Activated CD4-positive, CD25-positive, alpha-beta regulatory T cell treated with anti-CD3 and anti-CD28 coated beads, Interleukin-2, amount 50 U/mL, for 72 hours (primary cell): ENCODE results near the gene MORC1.

ENCODE experiments used
- DNase-seq: peaks from one replicate; pipeline ENCODE4 v3.0.0; 2021

MORC1 gene

GRCh38 chr3:109026821-109027220 is 91.1 kb downstream of the MORC1 start:
- DNase-seq, result no peak

- no peak for DNase-seq
Observed at GRCh38 chr3:109025896-109026295, 92.0 kb downstream of the MORC1 start.

DNA sequence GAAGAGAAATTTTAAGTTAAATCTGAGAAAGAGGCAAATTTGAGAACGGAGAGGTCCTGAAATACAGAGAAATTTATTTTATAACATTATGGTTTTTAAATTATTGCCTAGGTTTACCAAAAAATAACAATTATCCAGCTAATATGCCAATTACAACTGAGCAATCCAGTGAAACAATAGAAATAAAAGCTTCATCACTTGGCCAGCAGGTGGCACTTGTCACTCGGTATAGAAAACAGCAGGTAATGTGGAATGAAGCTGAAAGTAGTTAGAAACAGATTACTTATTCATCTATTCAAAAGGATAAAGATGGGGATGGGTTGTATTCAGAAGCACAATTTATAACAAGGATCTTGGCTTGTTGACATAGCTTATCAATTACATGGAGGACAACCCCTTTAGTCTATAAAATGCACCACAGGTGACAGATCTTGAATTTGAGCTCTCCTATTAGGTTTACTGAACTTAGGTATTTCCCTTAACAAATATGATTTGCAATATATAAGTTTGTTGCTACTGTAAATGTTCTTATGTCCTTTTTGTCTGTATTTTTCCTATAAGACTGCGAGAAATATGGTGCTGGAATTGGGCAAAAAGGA is 94.2 kb downstream of the MORC1 start:
- no peak for DNase-seq

DNA sequence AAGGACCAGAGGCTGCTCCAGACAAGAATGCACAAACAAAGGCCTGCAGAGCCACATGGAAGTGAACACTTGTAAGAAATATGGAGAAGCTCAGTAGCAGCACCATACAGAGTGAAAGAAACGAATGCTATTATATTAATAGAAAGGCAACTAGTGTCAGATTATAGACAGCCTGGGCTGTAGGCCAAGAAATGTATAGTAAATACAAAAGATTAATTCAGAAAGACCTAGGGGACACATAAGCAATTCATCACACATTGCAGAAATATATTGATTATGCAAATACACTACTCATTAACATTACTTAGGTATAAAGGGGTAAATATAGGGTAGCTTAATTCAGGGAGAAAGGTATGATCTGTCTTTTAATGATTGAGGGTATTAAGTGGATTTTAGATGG is 94.8 kb downstream of the MORC1 start:
- no peak for DNase-seq

- DNase-seq, result no peak
Observed at GRCh38 chr3:109021556-109021955, 96.4 kb downstream of the MORC1 start.

DNA sequence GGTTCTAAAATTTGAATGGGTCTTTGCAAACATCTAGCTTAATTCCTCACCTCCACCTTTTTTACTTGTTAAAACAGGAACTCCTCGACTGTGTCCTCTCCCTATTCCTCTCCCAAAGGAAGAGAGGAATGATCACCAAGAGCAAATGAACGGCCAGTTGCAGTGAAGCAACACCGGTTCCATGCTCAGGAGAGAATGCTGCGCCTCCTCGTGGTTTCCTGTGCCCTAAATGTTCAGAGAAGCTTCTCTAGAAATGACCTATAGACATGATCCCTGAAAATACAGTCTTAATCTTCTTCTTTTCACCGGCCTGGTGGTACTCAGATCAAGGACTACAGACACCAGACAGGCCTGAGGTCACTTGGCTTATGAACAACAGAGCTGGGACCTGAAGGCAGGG is 99.1 kb downstream of the MORC1 start:
- no peak for DNase-seq

GRCh38 chr3:109005443-109005842 is 112.5 kb downstream of the MORC1 start:
- no peak for DNase-seq

DNA sequence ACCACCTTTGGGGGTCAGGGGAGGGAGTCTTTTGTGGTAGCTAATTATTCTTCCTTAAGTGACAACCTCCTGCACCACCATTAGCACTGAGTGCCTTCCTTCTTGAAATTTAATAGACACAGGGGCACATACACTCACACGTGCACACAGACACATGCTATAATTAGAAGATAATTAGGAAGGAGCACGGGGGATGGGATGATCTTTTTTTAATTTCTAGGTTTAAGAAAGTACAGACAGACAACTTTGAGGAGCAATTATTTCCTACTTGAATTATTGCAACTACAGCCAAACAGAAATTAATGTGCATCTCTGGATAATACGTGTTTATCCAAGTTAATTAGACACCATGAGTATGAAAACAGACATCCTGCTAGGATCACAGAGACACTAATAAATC is 119.5 kb downstream of the MORC1 start:
- no peak for DNase-seq

GRCh38 chr3:108985844-108986243 is 132.1 kb downstream of the MORC1 start:
- DNase-seq, result no peak

DNA sequence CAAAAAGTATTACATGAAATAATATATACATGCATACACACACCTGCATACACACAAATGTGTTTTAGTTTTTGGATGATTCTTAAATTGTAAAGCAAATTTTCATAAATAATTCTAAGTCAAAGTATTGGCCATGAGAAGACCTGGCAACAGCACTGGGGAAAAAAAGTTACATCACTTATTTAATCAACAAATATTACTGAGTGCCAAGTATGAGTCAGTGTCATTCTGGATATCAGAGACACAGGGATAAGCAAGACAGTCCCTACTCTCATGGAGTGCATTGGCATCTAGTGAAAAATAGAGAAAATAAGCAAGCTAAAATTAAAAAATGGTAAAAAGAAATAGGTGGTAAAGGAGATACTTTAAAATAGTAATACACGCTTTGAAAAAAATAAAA is 134.9 kb downstream of the MORC1 start:
- DNase-seq, result no peak

GRCh38 chr3:108976058-108976457 is 141.9 kb downstream of the MORC1 start:
- DNase-seq, result no peak

- DNase-seq, result no peak
Observed at GRCh38 chr3:108973019-108973418, 144.9 kb downstream of the MORC1 start.

GRCh38 chr3:108972482-108972881 is 145.5 kb downstream of the MORC1 start:
- DNase-seq, result no peak

GRCh38 chr3:108970561-108970960 is 147.4 kb downstream of the MORC1 start:
- no peak for DNase-seq

DNA sequence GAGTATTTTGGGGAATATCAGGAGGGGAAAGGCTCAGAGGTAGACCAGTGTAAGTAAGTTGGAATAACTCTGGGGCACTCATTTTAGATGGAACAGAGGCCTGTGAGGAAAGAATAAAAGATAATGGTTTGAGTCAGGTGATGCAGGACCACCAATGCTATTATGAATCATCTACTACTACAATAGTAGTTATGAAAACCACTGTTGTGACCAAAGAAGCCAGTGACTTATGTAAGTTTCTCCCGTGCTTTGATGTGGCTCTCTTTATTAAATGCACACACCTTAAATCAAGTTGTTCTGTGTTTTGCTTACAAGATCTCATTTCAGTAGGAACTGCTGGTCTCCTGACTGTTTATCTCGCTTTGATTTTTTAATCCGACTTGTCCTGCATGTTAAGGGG is 151.2 kb downstream of the MORC1 start:
- DNase-seq, result no peak

DNA sequence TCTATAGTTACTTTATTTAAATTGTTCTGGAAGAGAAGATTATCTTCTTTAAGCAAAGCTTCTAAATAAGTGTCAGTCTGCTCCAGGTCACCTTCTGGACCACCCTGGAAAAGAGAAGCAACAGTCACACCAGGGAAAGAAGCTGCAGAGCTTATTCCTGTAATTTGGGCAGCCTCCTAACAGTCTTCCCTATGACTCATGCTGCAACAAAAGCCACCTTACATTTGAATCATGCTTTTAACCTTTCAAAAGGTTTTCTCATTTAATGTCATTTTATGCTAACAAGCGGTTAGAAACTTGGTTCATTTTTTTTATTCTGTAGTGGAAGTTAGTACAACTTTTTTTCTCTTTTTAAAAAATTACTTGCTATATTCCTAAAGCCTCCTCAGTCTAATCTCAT is 158.9 kb downstream of the MORC1 start:
- DNase-seq, result no peak

- DNase-seq, result no peak
Observed at GRCh38 chr3:108953700-108954099, 164.2 kb downstream of the MORC1 start, which contains the start of gene GUCA1C. Gene GUCA1C (minus strand): TSS chr3:108953879. CDS start chr3:108953762, 117 bp downstream.

- no peak for DNase-seq
Observed at GRCh38 chr3:108953210-108953609, 164.7 kb downstream of the MORC1 start.

- DNase-seq, result no peak
Observed at GRCh38 chr3:108951820-108952501, 166.0 kb downstream of the MORC1 start.

- no peak for DNase-seq
Observed at GRCh38 chr3:108947855-108948254, 170.1 kb downstream of the MORC1 start.

- no peak for DNase-seq
Observed at GRCh38 chr3:108946292-108947285, 171.3 kb downstream of the MORC1 start.

- no peak for DNase-seq
Observed at GRCh38 chr3:108940568-108941263, 177.2 kb downstream of the MORC1 start.

- DNase-seq, result no peak
Observed at GRCh38 chr3:108940166-108940565, 177.8 kb downstream of the MORC1 start.
